ENCODE data around the gene SLC6A18.

DNA sequence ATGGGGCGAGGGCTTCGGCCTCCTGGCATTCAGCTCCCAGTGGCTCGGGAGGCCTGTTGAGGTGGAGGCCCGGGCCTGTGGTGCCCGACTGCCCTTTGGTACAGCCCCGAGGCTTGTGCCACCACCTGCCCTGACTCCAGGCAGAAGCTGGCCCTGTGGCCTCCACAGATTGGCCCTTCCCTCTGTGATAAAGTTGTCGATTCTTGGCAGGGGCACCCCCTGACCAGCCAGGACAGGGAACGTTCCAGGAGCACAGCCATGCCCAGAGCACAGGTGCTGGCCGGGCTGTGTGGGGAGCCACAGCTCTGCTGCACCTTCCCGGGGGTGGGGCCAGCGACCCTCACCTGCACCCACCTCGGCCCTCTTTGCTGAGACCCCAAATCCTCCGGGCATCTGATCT is 32.7 kb downstream of the SLC6A18 start:
- TF ChIP-seq EZH2 (IDR thresholded peaks at IDR 0.05) (no peak), POLR2AphosphoS5 (IDR thresholded peaks at IDR 0.05; ENCODE audit: borderline replicate concordance, low read depth, low read length) (no peak)

Measured in SK-N-MC (cell line).